NCI-H2081 treated with DMSO at 0.1 percent for 48 hours (cell line): ENCODE measurements around the gene SMARCC1.

ENCODE experiments used
- DNase-seq: peaks from one replicate; lab custom pipeline; 2025; lab: John Stamatoyannopoulos, UW

SMARCC1 gene

GRCh38 chr3:47542471-47543173 is 239.1 kb downstream of the SMARCC1 start:
- no peak for DNase-seq

DNA sequence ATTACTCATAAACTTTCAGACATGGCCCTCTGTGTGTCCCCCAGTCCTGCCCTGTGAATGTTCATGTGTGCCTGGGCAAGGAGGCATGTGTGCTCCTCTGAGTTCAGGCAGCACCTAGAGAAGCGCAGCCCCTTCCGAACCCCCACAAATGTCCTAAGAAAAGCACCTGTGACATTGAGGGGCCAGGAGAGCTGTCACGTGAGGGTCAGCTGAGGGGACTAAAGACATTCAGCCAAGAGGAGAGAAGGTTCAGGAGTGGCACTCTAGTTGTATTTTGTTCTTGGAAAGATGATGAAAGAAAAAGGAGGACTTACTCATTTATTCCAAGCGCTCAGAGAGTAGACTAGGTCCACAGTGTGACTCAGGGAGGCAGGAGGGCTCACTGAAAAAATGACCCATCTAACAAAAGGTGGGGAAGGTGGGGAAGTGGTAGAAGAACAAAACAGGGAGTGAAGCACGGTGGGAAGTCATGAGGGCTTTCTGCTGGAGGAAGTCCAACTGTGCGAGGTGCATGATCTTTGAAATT is 240.0 kb downstream of the SMARCC1 start:
- DNase-seq: no peak

GRCh38 chr3:47540281-47540680 is 241.4 kb downstream of the SMARCC1 start:
- DNase-seq: no peak

DNA sequence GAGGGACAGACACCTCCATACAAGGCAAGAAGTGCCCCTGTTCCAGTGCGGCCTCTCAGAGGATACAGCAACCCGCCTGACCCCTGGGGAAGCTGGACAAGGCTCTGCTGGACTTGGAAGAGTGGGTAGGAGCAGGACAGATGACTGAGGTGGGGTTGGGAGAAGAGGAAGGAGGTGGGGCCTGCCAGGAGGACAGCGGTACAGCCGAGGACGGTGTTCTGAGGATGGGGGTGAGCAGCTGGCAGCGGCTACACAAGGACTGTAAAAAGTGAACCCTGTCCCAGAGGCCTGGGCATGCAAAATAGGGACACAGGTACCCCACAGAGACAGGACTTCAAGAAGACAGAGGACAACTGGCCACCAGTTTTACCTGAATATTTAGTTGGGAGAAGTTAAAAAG is 244.7 kb downstream of the SMARCC1 start:
- DNase-seq: no peak

GRCh38 chr3:47536221-47536891 is 245.3 kb downstream of the SMARCC1 start:
- no peak for DNase-seq
